ENCODE data around the gene GTF3C4.

Gene GTF3C4

GRCh38 chr9:132669319-132669697 is 956 bp upstream of the GTF3C4 start:
- Mint-ChIP-seq H3K36me3 (peaks cover 11% of the 10 kb centered on the region), H3K27me3 (peaks cover 4% of the 10 kb centered on the region), H3K9me3 (no peaks in the 10 kb centered on the region), H3K4me1 (peaks cover 51% of the 10 kb centered on the region), H3K4me3 (peak overlapping the region; percentile 87), H3K27ac (peak overlapping the region; percentile 91)
- no peak for DNase-seq
- CTCF ChIA-PET, result interaction anchor here (1.4 to 1.8 kb wide), 2 partner anchors 8 to 10 kb away, joined by 3 to 6 read pairs; no protein-coding TSS in a partner anchor

DNA sequence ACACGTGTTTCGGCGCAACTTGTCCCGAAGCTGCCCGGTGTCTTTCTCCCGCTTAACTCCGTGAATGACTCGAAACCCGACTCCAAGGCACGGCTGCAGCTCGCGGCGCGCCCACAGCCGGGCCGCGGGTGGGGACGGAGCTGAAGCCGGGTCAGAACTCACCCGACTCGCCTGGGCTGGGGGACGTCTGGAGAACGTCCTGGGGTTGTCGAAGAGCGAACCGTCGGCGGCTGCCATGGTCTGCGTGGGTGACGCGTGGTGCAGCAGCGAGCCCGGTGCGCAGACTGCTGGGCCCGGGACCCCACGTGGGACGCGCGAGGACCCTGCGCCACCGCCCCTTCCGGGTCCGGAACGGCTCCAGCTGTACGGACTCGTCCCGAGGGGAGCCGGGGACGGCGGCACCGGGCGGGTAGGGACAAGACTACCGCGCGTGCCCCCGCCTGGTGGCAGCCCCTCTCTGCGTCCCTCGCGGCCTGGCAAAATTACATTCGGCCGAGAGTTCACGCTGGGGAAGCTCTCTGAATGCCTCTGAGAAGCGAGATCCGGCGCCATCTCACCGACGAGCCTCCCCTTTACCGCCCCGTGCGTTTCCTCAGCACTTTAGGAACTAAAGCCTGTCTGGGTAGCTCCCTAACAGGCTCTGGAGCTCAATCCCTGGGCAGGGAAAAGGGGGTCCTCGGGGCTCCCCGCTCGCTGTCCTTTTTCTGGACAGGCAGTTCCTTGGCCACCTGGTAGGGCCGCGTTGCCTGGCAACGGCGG is 387 bp upstream of the GTF3C4 start, which contains the start of gene DDX31:
Gene DDX31 (minus strand): TSS at position 286 of the 759 bp plus-strand sequence. CDS start 49 bp downstream, at position 237.
- peak; percentile 90 for DNase-seq
- peak within 1 kb of the TSS; percentile 91 for H3K27ac Mint-ChIP-seq
- CTCF ChIA-PET, result interaction anchor here (0.7 to 1.8 kb wide), 5 partner anchors 9 to 232 kb away, joined by 3 to 6 read pairs (median 3); no protein-coding TSS in a partner anchor
- no peaks in the 10 kb centered on the region for H3K9me3 Mint-ChIP-seq
- H3K27me3 Mint-ChIP-seq, result peaks cover 4% of the 10 kb centered on the region
- H3K36me3 Mint-ChIP-seq, result peaks cover 11% of the 10 kb centered on the region
- H3K4me1 Mint-ChIP-seq, result peaks cover 51% of the 10 kb centered on the region
- H3K4me3 Mint-ChIP-seq, result peak within 1 kb of the TSS; percentile 87

DNA sequence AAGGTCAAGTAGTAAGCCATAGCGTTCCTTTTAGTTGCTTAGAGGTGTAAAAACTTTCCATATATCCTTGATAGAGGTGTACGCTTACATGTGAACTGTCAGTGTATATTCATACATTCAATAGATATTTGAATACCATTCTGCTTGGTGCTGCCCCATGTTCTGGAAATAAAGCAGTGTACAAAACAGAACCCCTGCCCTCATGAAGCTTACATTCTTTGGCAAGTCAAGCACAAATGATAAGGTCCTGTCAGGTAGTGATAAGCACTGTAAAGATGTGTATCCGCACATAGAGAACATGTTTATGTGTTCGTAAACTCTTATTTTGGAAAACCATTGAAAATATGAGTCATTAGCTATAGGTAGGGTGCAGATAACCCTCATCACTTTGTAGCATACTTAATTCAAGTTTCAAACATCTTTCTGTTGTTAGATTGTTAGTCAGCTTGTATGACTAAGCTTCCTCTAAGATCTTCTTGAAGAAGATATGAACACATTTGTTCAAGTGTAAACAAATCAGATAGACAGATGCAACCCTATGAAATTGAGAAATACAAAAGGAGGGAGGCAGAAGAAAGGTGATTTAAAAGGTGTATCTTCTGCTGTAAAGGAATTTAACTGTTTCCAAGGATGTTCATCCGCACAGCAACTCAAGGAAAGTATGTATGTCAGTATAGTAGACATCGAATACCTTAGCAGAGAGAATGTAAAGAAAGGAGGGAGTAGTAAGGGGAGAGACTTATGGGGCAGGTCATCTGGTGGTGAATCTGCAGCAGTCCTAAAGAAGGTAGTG is 1.6 kb downstream of the GTF3C4 start:
- Mint-ChIP-seq H3K9me3 (no peaks in the 10 kb centered on the region), H3K27ac (peak overlapping the region; percentile 91), H3K4me1 (peaks cover 54% of the 10 kb centered on the region), H3K27me3 (peaks cover 4% of the 10 kb centered on the region), H3K4me3 (peak overlapping the region; percentile 87), H3K36me3 (peaks cover 11% of the 10 kb centered on the region)
- CTCF ChIA-PET, result interaction anchor here (0.9 to 1.5 kb wide), 2 partner anchors 8 to 17 kb away, joined by 3 read pairs; no protein-coding TSS in a partner anchor
- DNase-seq, result no peak

DNA sequence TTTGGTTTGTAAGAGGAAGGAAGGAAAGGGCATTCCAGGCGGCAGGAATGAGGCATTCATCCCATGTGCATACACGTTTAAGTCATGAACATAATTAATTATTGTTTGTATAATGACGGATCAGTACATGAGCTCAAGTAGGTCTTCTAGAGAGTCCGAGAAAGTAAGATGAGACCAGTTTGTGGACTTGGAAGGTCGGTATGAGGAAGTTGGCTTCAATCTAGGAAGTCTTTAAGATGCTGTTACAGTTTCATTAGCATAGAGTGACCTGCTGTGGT is 2.1 kb downstream of the GTF3C4 start:
- CTCF ChIA-PET, result interaction anchor here (0.9 to 1.5 kb wide), 2 partner anchors 8 to 16 kb away, joined by 3 read pairs; no protein-coding TSS in a partner anchor
- H3K27me3 Mint-ChIP-seq, result peaks cover 4% of the 10 kb centered on the region
- H3K9me3 Mint-ChIP-seq, result no peaks in the 10 kb centered on the region
- no peak overlapping the region for H3K27ac Mint-ChIP-seq
- peaks cover 13% of the 10 kb centered on the region for H3K36me3 Mint-ChIP-seq
- peaks cover 51% of the 10 kb centered on the region for H3K4me1 Mint-ChIP-seq
- no peak for DNase-seq
- H3K4me3 Mint-ChIP-seq, result peak overlapping the region; percentile 6

GRCh38 chr9:132673355-132673754 is 3.1 kb downstream of the GTF3C4 start:
- H3K4me3 Mint-ChIP-seq, result no peak overlapping the region
- CTCF ChIA-PET, result no interaction called here
- H3K9me3 Mint-ChIP-seq, result no peaks in the 10 kb centered on the region
- H3K27ac Mint-ChIP-seq, result no peak overlapping the region
- peaks cover 43% of the 10 kb centered on the region for H3K4me1 Mint-ChIP-seq
- peaks cover 4% of the 10 kb centered on the region for H3K27me3 Mint-ChIP-seq
- DNase-seq, result peak; percentile 21
- H3K36me3 Mint-ChIP-seq, result peaks cover 13% of the 10 kb centered on the region

- CTCF ChIA-PET, result interaction anchor here (0.6 kb wide), 1 partner anchor 24 kb away, joined by 3 read pairs; no protein-coding TSS in a partner anchor
- Mint-ChIP-seq H3K4me3 (no peak overlapping the region), H3K4me1 (peaks cover 47% of the 10 kb centered on the region), H3K9me3 (no peaks in the 10 kb centered on the region), H3K36me3 (peaks cover 23% of the 10 kb centered on the region), H3K27ac (no peak overlapping the region), H3K27me3 (peaks cover 4% of the 10 kb centered on the region)
- no peak for DNase-seq
Measured at GRCh38 chr9:132674485-132674884, 4.2 kb downstream of the GTF3C4 start.

GRCh38 chr9:132677976-132678375 is 7.7 kb downstream of the GTF3C4 start:
- no peak for DNase-seq
- peaks cover 47% of the 10 kb centered on the region for H3K4me1 Mint-ChIP-seq
- H3K4me3 Mint-ChIP-seq, result no peak overlapping the region
- no peaks in the 10 kb centered on the region for H3K9me3 Mint-ChIP-seq
- H3K27ac Mint-ChIP-seq, result no peak overlapping the region
- CTCF ChIA-PET, result no interaction called here
- no peaks in the 10 kb centered on the region for H3K27me3 Mint-ChIP-seq
- peaks cover 29% of the 10 kb centered on the region for H3K36me3 Mint-ChIP-seq

- Mint-ChIP-seq H3K36me3 (peaks cover 37% of the 10 kb centered on the region), H3K9me3 (no peaks in the 10 kb centered on the region), H3K4me3 (no peak overlapping the region), H3K27me3 (no peaks in the 10 kb centered on the region), H3K27ac (peak overlapping the region; percentile 37), H3K4me1 (peaks cover 33% of the 10 kb centered on the region)
- CTCF ChIA-PET, result interaction anchor here (1.0 to 1.7 kb wide), 4 partner anchors 8 to 268 kb away, joined by 3 to 6 read pairs (median 3); partner anchors contain the start of genes DDX31 and GTF3C4
- no peak for DNase-seq
Measured at GRCh38 chr9:132679946-132680625, 9.8 kb downstream of the GTF3C4 start.

- no peak for DNase-seq
- peaks cover 47% of the 10 kb centered on the region for H3K36me3 Mint-ChIP-seq
- no peak overlapping the region for H3K27ac Mint-ChIP-seq
- no peaks in the 10 kb centered on the region for H3K9me3 Mint-ChIP-seq
- H3K4me1 Mint-ChIP-seq, result peaks cover 32% of the 10 kb centered on the region
- CTCF ChIA-PET, result no interaction called here
- no peaks in the 10 kb centered on the region for H3K27me3 Mint-ChIP-seq
- H3K4me3 Mint-ChIP-seq, result no peak overlapping the region
Measured at GRCh38 chr9:132681561-132681960, 11.3 kb downstream of the GTF3C4 start.

GRCh38 chr9:132683873-132684272 is 13.6 kb downstream of the GTF3C4 start:
- H3K9me3 Mint-ChIP-seq, result no peaks in the 10 kb centered on the region
- no peaks in the 10 kb centered on the region for H3K27me3 Mint-ChIP-seq
- H3K4me3 Mint-ChIP-seq, result no peak overlapping the region
- no peak overlapping the region for H3K27ac Mint-ChIP-seq
- peaks cover 50% of the 10 kb centered on the region for H3K36me3 Mint-ChIP-seq
- CTCF ChIA-PET, result no interaction called here
- peaks cover 26% of the 10 kb centered on the region for H3K4me1 Mint-ChIP-seq
- DNase-seq, result no peak

GRCh38 chr9:132690696-132691095 is 20.4 kb downstream of the GTF3C4 start:
- CTCF ChIA-PET, result no interaction called here
- peaks cover 12% of the 10 kb centered on the region for H3K9me3 Mint-ChIP-seq
- no peak overlapping the region for H3K4me3 Mint-ChIP-seq
- DNase-seq, result no peak
- no peak overlapping the region for H3K27ac Mint-ChIP-seq
- peaks cover 52% of the 10 kb centered on the region for H3K36me3 Mint-ChIP-seq
- peaks cover 4% of the 10 kb centered on the region for H3K4me1 Mint-ChIP-seq
- H3K27me3 Mint-ChIP-seq, result no peaks in the 10 kb centered on the region

- peak; percentile 24 for DNase-seq
- H3K36me3 Mint-ChIP-seq, result peaks cover 49% of the 10 kb centered on the region
- H3K4me3 Mint-ChIP-seq, result no peak overlapping the region
- CTCF ChIA-PET, result interaction anchor here (0.8 to 1.0 kb wide), 3 partner anchors 10 to 77 kb away, joined by 3 to 4 read pairs (median 3); partner anchors contain the start of genes DDX31 and GTF3C4
- peaks cover 4% of the 10 kb centered on the region for H3K4me1 Mint-ChIP-seq
- H3K9me3 Mint-ChIP-seq, result peaks cover 36% of the 10 kb centered on the region
- H3K27me3 Mint-ChIP-seq, result no peaks in the 10 kb centered on the region
- no peak overlapping the region for H3K27ac Mint-ChIP-seq
Measured at GRCh38 chr9:132694144-132694543, 23.9 kb downstream of the GTF3C4 start.

DNA sequence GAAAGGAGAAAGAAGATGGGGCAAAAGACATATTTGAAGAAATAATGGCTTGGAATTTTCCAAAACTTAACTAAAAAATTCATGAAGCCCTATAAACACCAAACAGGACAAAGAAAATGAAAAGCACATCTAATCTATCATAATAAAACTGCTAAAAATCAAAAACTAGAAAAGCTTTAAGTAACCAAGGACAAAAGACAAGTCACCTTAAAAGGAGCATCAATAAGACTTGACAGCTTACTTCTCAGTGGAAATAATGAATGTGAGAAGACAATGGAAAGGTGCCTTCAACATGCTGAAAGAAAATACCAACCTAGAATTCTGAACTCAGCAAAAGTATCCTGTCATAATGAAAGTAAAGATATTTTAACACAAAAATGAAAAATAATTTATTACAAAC is 27.0 kb downstream of the GTF3C4 start:
- Mint-ChIP-seq H3K27ac (no peak overlapping the region), H3K4me3 (no peak overlapping the region), H3K9me3 (peaks cover 36% of the 10 kb centered on the region), H3K27me3 (no peaks in the 10 kb centered on the region), H3K36me3 (peaks cover 27% of the 10 kb centered on the region), H3K4me1 (peaks cover 4% of the 10 kb centered on the region)
- DNase-seq, result no peak
- CTCF ChIA-PET, result no interaction called here

DNA sequence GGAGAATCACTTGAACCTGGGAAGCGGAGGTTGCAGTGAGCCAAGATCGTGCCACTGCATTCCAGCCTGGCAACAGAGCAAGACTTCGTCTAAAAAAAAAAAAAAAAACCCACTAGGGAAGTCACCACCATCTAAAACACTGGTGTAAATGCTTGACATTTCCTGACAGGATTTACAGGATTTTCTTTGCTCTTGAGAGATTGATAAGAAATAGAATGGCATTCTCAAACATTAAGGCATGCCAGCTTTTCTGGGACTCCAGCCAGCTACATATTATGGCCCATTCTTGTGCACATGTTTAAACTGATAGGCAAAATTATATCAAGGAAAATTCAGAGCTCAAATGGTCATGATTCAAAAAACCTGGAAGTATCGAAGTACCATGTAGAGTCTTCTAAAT is 28.7 kb downstream of the GTF3C4 start:
- H3K36me3 Mint-ChIP-seq, result peaks cover 17% of the 10 kb centered on the region
- H3K9me3 Mint-ChIP-seq, result peaks cover 36% of the 10 kb centered on the region
- CTCF ChIA-PET, result interaction anchor here (0.6 kb wide), 1 partner anchor 21 kb away, joined by 3 read pairs; no protein-coding TSS in a partner anchor
- H3K4me1 Mint-ChIP-seq, result peaks cover 4% of the 10 kb centered on the region
- H3K27ac Mint-ChIP-seq, result no peak overlapping the region
- H3K27me3 Mint-ChIP-seq, result peaks cover 10% of the 10 kb centered on the region
- no peak for DNase-seq
- no peak overlapping the region for H3K4me3 Mint-ChIP-seq

All from activated naive CD4-positive, alpha-beta T cell treated with anti-CD3 and anti-CD28 coated beads, Interleukin-2, amount 10 ng/mL, durations not matched to agents 7 days and 5 days (primary cell).